ENCODE results near the gene SIPA1. TPM values are rescaled to one million over a fixed set of nuclear protein-coding genes. Genes with fewer than 3 reads are reported as not detected.
A peak's percentile ranks its signal among the peaks of the same experiment; 100 is the strongest.

SIPA1 gene
- total RNA-seq, 1 experiment from 2014 or later: 30.0 TPM

- peaks cover 24% of the 10 kb centered on the region for H3K36me3 ChIP-seq (ENCODE audit: insufficient read depth, low read length, poor library complexity, severe bottlenecking)
- H3K9me3 ChIP-seq (ENCODE audit: low read depth, low read length, poor library complexity, severe bottlenecking): no peaks in the 10 kb centered on the region
- H3K27me3 ChIP-seq (replicated peaks; ENCODE audit: insufficient read depth, low read depth, low read length, poor library complexity): no peaks in the 10 kb centered on the region
- TF ChIP-seq EZH2 (IDR thresholded peaks at IDR 0.05; ENCODE audit: borderline replicate concordance, low read depth, low read length, poor library complexity, severe bottlenecking): no peak
- TF ChIP-seq CTCF (conservative IDR thresholded peaks at IDR 0.05; ENCODE audit: low read depth, low read length): no peak
- BruUV-seq (replicated peaks): no TSS peak
- intact Hi-C loops (cut with micrococcal nuclease; ENCODE audit: unreplicated experiment): no loop called here
- ChIA-PET CTCF (no interaction called here), POLR2A (ENCODE audit: low non-redundant PET) (no interaction called here)
- DNase-seq (ENCODE audit: low spot score): no peak
- no peak overlapping the region for H3K4me3 ChIP-seq (ENCODE audit: low read depth, low read length, poor library complexity, severe bottlenecking)
- H3K27ac ChIP-seq (ENCODE audit: low read depth, low read length, poor library complexity, severe bottlenecking): no peak overlapping the region
- H3K4me1 ChIP-seq (ENCODE audit: insufficient read depth, low read length, poor library complexity, severe bottlenecking): peaks cover 11% of the 10 kb centered on the region
Measured at GRCh38 chr11:65651339-65651588, 13.4 kb downstream of the SIPA1 start.

GRCh38 chr11:65651589-65652510, 13.9 kb downstream of the SIPA1 start:
- H3K27ac ChIP-seq (ENCODE audit: low read depth, low read length, poor library complexity, severe bottlenecking): peak overlapping the region; percentile 91
- H3K9me3 ChIP-seq (ENCODE audit: low read depth, low read length, poor library complexity, severe bottlenecking): no peaks in the 10 kb centered on the region
- H3K27me3 ChIP-seq (replicated peaks; ENCODE audit: insufficient read depth, low read depth, low read length, poor library complexity): no peaks in the 10 kb centered on the region
- ChIA-PET POLR2A (ENCODE audit: low non-redundant PET) (no interaction called here), CTCF (no interaction called here)
- no TSS peak for BruUV-seq (replicated peaks)
- peaks cover 11% of the 10 kb centered on the region for H3K4me1 ChIP-seq (ENCODE audit: insufficient read depth, low read length, poor library complexity, severe bottlenecking)
- TF ChIP-seq CTCF (conservative IDR thresholded peaks at IDR 0.05; ENCODE audit: low read depth, low read length): no peak
- intact Hi-C loops (cut with micrococcal nuclease; ENCODE audit: unreplicated experiment): no loop called here
- no peak for DNase-seq (ENCODE audit: low spot score)
- H3K4me3 ChIP-seq (ENCODE audit: low read depth, low read length, poor library complexity, severe bottlenecking): peak overlapping the region; percentile 50
- H3K36me3 ChIP-seq (ENCODE audit: insufficient read depth, low read length, poor library complexity, severe bottlenecking): peaks cover 27% of the 10 kb centered on the region

GRCh38 chr11:65652511-65653228, 14.8 kb downstream of the SIPA1 start:
- Histone ChIP-seq H3K36me3 (ENCODE audit: insufficient read depth, low read length, poor library complexity, severe bottlenecking) (peaks cover 35% of the 10 kb centered on the region), H3K27me3 (replicated peaks; ENCODE audit: insufficient read depth, low read depth, low read length, poor library complexity) (no peaks in the 10 kb centered on the region), H3K9me3 (ENCODE audit: low read depth, low read length, poor library complexity, severe bottlenecking) (no peaks in the 10 kb centered on the region), H3K4me1 (ENCODE audit: insufficient read depth, low read length, poor library complexity, severe bottlenecking) (peaks cover 11% of the 10 kb centered on the region), H3K27ac (ENCODE audit: low read depth, low read length, poor library complexity, severe bottlenecking) (peak overlapping the region; percentile 91), H3K4me3 (ENCODE audit: low read depth, low read length, poor library complexity, severe bottlenecking) (peak overlapping the region; percentile 50)
- no peak for TF ChIP-seq CTCF (conservative IDR thresholded peaks at IDR 0.05; ENCODE audit: low read depth, low read length)
- no peak for TF ChIP-seq EZH2 (IDR thresholded peaks at IDR 0.05; ENCODE audit: borderline replicate concordance, low read depth, low read length, poor library complexity, severe bottlenecking)
- CTCF ChIA-PET: no interaction called here
- intact Hi-C loops (cut with micrococcal nuclease; ENCODE audit: unreplicated experiment): no loop called here
- POLR2A ChIA-PET (ENCODE audit: low non-redundant PET): interaction anchor here (0.6 to 0.8 kb wide), 3 partner anchors 8 to 97 kb away, joined by 3 to 15 read pairs (median 11); partner anchors contain the start of gene EHBP1L1
- TSS peak; percentile 86 for BruUV-seq (replicated peaks)
- DNase-seq (ENCODE audit: low spot score): peak; percentile 97
